Natural killer cell treated with Interleukin-12 subunit alpha and Interleukin-12 subunit beta and Interleukin-15 and Interleukin-18, amount 100 ng/mL, for 72 hours (primary cell): ENCODE data around the gene ATP6V0E1. TPM values are rescaled to one million over a fixed set of nuclear protein-coding genes. Genes with fewer than 3 reads are reported as not detected.
A peak's percentile ranks its signal among the peaks of the same experiment; 100 is the strongest.

Experiments
- ATAC-seq, 2 donors: fragments of 150-1000 bp; cut with Tn5 transposase in 1 of 2; sonication (Bioruptor Pico), chemical (Tn5 transposase) in 1 of 2; 2 replicates each; pipeline ENCODE4 v1.10.0; 2021
- DNase-seq: peaks from one replicate; pipeline ENCODE4 v3.0.0; 2022; ENCODE audit warnings: low spot score
- H3K27ac Mint-ChIP-seq, 2 donors: 1 replicate in 1 of 2; 2 replicates in 1 of 2; pipeline ENCODE4 v1.8.0; 2022; ENCODE audit warnings: mixed read lengths in 2 of 2, mild to moderate bottlenecking in 1 of 2, moderate library complexity in 1 of 2
- H3K27me3 Mint-ChIP-seq, 2 donors: 1 replicate in 1 of 2; 2 replicates in 1 of 2; pipeline ENCODE4 v1.8.0; 2022; ENCODE audit warnings: mixed read lengths in 2 of 2
- H3K36me3 Mint-ChIP-seq: one replicate; pipeline ENCODE4 v1.8.0; 2022; ENCODE audit warnings: mixed read lengths
- H3K4me1 Mint-ChIP-seq, 2 donors: 1 replicate in 1 of 2; 2 replicates in 1 of 2; pipeline ENCODE4 v1.8.0; 2022; ENCODE audit warnings: low read depth in 2 of 2, mixed read lengths in 2 of 2, mild to moderate bottlenecking in 1 of 2
- H3K4me3 Mint-ChIP-seq: one replicate; pipeline ENCODE4 v1.8.0; 2022; ENCODE audit warnings: mixed read lengths
- H3K9me3 Mint-ChIP-seq: 2 replicates; pipeline ENCODE4 v1.8.0; 2022; ENCODE audit warnings: mixed read lengths
- total RNA-seq, 2 donors: library from RNA; stranded (reverse); gene quantifications; one replicate each; pipeline ENCODE4 v1.2.3, GENCODE V29; 2022

Gene ATP6V0E1
- total RNA-seq = 100 to 1,000 TPM; 150 to 214 TPM

GRCh38 chr5:172983542-172984243 is at the start of gene ATP6V0E1:
TSS of gene ATP6V0E1 (plus strand) at chr5:172983771. CDS start at chr5:172983861, 90 bp downstream.
- Mint-ChIP-seq H3K4me3 (peak within 1 kb of the TSS; percentile 89), H3K36me3 (no peaks in the 10 kb centered on the region), H3K27me3 (no peaks in the 10 kb centered on the region), H3K4me1 (peaks cover 13 to 18% of the 10 kb centered on the region in 2 donors), H3K9me3 (no peaks in the 10 kb centered on the region), H3K27ac (peak within 1 kb of the TSS; percentile 91 to 94)
- DNase-seq (peak; percentile 96), ATAC-seq (peak; percentile 99)

DNA sequence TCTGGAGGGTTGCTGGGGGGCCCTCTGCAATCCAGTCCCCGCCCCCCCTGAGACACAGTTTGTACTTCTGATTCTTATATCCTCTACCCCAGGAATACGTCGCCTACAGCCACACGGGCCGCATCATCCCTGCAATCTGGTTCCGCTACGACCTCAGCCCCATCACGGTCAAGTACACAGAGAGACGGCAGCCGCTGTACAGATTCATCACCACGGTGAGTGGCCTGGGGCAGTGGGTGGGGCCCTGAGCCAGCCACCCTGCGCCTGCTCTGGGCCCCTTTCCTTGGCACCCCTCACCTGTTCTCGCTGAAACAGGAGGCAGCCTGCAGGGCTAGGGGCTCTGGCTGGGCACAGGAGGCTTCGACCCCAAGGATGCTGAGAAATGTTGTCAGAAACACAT is 48.5 kb upstream of the ATP6V0E1 start:
- no peak overlapping the region for H3K27ac Mint-ChIP-seq
- no peak overlapping the region for H3K4me3 Mint-ChIP-seq
- H3K36me3 Mint-ChIP-seq = peaks cover 6% of the 10 kb centered on the region
- H3K4me1 Mint-ChIP-seq = peaks cover 6% of the 10 kb centered on the region in 2 donors
- H3K27me3 Mint-ChIP-seq = no peaks in the 10 kb centered on the region
- DNase-seq (no peak), ATAC-seq (no peak)
- no peaks in the 10 kb centered on the region for H3K9me3 Mint-ChIP-seq

DNA sequence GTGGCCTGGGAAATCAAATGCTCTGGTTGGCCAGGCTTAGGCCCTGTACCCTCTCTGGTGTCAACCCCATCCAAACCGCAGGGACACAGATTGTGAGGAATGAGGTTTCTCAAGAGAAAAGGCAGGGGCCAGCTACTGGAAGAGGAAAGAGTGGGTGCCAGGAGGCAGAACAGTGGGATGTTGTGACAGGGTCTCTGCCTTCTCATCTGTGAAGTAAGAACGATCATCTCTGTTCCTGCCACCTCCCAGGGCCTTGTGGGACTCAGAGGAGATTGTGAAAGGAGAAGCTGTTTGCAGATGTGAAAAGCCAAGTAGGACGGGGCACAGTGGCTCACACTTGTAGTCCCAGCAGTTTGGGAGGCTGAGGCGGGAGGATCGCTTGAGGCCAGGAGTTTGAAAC is 47.2 kb upstream of the ATP6V0E1 start:
- ATAC-seq (no peak), DNase-seq (no peak)
- H3K4me3 Mint-ChIP-seq = no peak overlapping the region
- no peak overlapping the region for H3K27ac Mint-ChIP-seq
- H3K36me3 Mint-ChIP-seq = peaks cover 6% of the 10 kb centered on the region
- H3K27me3 Mint-ChIP-seq = no peaks in the 10 kb centered on the region
- H3K4me1 Mint-ChIP-seq = peaks cover 6% of the 10 kb centered on the region in 2 donors
- H3K9me3 Mint-ChIP-seq = no peaks in the 10 kb centered on the region

DNA sequence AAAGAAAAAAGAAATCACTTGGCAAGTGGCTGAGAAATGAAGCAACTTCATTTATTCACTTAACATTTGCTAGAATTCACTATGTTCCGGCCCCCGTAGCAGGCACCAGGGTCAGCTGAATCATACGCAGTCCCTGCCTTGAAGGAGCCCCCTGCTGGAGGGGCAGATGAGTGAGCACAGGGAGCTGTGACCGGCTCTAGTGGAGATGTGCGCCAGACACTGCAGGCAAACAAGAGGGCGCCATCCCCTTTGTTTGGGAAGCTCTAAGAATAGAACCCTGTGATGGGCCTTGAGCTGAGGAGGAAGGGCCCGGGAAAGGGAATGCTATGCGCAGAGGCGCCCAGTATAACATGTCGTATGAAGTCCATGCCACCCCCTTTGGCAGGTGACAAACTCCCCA is 44.5 kb upstream of the ATP6V0E1 start:
- H3K27me3 Mint-ChIP-seq = no peaks in the 10 kb centered on the region
- no peaks in the 10 kb centered on the region for H3K4me1 Mint-ChIP-seq
- peaks cover 6% of the 10 kb centered on the region for H3K36me3 Mint-ChIP-seq
- DNase-seq (no peak), ATAC-seq (no peak)
- no peaks in the 10 kb centered on the region for H3K9me3 Mint-ChIP-seq
- H3K4me3 Mint-ChIP-seq = no peak overlapping the region
- no peak overlapping the region for H3K27ac Mint-ChIP-seq

GRCh38 chr5:172939611-172940267 is 43.8 kb upstream of the ATP6V0E1 start:
- ATAC-seq (no peak), DNase-seq (no peak)
- Mint-ChIP-seq H3K36me3 (peaks cover 6% of the 10 kb centered on the region), H3K9me3 (no peaks in the 10 kb centered on the region), H3K27ac (no peak overlapping the region), H3K27me3 (no peaks in the 10 kb centered on the region), H3K4me1 (no peaks in the 10 kb centered on the region), H3K4me3 (no peak overlapping the region)

GRCh38 chr5:172940268-172941066 is 43.1 kb upstream of the ATP6V0E1 start:
- Mint-ChIP-seq H3K27ac (no peak overlapping the region), H3K9me3 (no peaks in the 10 kb centered on the region), H3K4me3 (no peak overlapping the region), H3K4me1 (no peaks in the 10 kb centered on the region), H3K27me3 (no peaks in the 10 kb centered on the region), H3K36me3 (peaks cover 5% of the 10 kb centered on the region)
- ATAC-seq (no peak), DNase-seq (no peak)

DNA sequence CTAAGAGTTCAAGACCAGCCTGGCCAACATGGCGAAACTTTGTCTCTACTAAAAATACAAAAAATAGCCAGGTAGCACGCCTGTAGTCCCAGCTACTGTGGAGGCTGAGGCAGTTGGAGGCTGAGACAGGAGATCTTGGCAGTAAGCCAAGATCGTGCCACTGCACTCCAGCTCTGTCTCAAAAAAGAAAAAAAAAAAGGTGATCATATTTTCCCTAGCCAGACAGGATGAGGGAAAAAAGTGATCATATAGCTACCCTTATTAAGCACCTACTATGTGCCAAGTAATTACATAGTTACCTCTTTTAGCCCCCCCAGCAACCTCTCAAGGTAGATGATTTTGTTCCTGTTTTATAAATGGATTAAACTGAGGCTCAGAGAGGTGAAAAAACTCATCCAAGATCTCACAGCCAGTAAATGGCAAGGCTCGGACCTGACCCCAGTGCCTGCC is 42.5 kb upstream of the ATP6V0E1 start:
- no peak overlapping the region for H3K4me3 Mint-ChIP-seq
- H3K27me3 Mint-ChIP-seq = no peaks in the 10 kb centered on the region
- no peaks in the 10 kb centered on the region for H3K4me1 Mint-ChIP-seq
- no peaks in the 10 kb centered on the region for H3K36me3 Mint-ChIP-seq
- no peaks in the 10 kb centered on the region for H3K9me3 Mint-ChIP-seq
- no peak overlapping the region for H3K27ac Mint-ChIP-seq
- no peak for DNase-seq
- no peak for ATAC-seq

DNA sequence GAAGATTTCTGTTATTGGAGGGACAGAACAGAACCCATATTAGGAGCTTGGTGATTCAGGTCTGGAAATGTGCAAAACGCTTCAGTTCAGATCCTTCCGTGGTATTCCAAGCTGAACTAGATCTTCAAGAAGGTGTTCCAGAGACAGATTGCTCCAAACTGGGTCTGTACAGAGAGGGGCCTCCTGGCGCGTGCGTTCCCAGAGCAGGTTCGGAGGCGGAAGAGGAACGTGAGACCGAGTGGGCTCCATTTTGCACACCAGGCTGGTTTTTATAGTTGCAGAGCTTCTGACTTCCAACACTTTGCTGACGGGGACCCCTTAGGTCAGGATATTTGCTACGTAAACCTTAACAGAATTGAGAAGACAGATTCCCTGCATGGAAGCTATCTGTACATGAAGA is 41.0 kb upstream of the ATP6V0E1 start:
- no peak for ATAC-seq
- H3K36me3 Mint-ChIP-seq = no peaks in the 10 kb centered on the region
- H3K4me3 Mint-ChIP-seq = no peak overlapping the region
- H3K4me1 Mint-ChIP-seq = no peaks in the 10 kb centered on the region
- H3K27me3 Mint-ChIP-seq = no peaks in the 10 kb centered on the region
- DNase-seq = no peak
- no peak overlapping the region for H3K27ac Mint-ChIP-seq
- H3K9me3 Mint-ChIP-seq = no peaks in the 10 kb centered on the region

DNA sequence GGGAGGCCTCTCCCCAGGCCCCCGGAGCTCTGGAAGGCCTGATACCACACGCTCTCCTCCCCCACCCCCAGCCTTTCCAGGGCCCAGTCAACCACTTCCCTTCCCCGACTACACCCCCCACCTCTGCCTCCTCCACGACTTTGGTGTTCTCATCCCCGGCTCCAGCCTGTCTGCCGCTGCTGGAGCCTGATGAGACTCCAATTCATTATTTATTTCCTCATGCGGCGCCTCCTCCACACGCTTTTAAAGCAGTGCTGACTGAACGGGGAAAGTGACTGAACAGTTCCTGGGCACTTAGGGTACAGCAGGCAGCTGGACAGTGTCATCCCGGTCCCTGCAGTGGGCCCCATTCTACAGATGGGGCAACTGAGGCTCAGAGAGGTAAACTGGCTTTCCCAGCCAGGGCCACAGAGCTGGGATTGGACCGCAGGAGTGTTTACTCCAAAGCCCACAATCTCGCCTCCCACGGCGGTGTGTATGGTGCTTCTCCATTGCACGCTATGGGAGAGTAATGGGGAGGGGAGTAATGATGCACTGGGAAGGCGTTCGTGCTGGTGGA is 40.2 kb upstream of the ATP6V0E1 start:
- Mint-ChIP-seq H3K9me3 (no peaks in the 10 kb centered on the region), H3K4me1 (no peaks in the 10 kb centered on the region), H3K27me3 (no peaks in the 10 kb centered on the region), H3K36me3 (no peaks in the 10 kb centered on the region), H3K27ac (no peak overlapping the region), H3K4me3 (no peak overlapping the region)
- ATAC-seq (no peak), DNase-seq (no peak)

DNA sequence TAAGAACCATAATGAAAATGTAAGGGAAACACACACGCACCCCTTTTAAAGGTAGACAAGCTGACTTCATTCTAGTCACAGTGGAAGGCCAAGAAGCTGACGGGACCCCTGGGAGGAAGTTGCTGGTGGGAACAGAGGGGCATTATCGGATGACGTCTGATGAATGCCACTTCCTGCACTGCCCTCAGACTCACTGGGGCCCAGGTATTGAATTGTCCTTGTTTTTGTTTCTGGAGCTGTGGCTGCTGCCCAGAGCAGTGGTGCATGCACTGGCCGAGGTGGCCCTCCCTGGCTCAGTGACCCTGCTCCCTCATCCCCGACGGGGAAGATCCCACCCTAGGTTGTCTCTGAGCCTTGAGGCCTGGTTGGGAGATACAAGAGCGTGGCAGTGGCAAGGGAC is 39.7 kb upstream of the ATP6V0E1 start:
- H3K27ac Mint-ChIP-seq = no peak overlapping the region
- DNase-seq (no peak), ATAC-seq (no peak)
- H3K4me3 Mint-ChIP-seq = no peak overlapping the region
- no peaks in the 10 kb centered on the region for H3K9me3 Mint-ChIP-seq
- H3K27me3 Mint-ChIP-seq = no peaks in the 10 kb centered on the region
- no peaks in the 10 kb centered on the region for H3K4me1 Mint-ChIP-seq
- no peaks in the 10 kb centered on the region for H3K36me3 Mint-ChIP-seq

GRCh38 chr5:172944741-172945140 is 38.8 kb upstream of the ATP6V0E1 start:
- H3K27me3 Mint-ChIP-seq = no peaks in the 10 kb centered on the region
- DNase-seq (no peak), ATAC-seq (no peak)
- H3K4me1 Mint-ChIP-seq = no peaks in the 10 kb centered on the region
- no peak overlapping the region for H3K4me3 Mint-ChIP-seq
- no peaks in the 10 kb centered on the region for H3K9me3 Mint-ChIP-seq
- H3K27ac Mint-ChIP-seq = no peak overlapping the region
- no peaks in the 10 kb centered on the region for H3K36me3 Mint-ChIP-seq

DNA sequence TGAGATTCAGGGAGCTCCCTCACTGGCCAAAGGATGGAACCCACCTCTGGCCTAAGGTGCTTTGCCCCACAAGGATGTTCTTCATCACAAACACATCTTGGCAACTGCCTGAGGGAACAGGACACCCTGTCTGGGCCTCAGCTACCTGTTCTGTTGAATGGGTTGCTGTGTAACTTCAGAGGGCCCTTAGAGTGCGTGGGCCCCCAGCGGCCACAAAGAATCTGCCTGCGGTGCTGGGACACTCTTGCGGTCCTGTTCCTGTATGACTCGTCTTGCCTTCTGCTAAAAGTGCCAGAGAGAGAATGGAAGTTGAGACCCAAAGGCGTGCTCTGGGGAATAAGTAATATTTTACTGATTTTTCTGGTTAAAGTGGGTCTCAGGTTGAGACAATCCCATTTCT is 38.4 kb upstream of the ATP6V0E1 start:
- ATAC-seq (no peak), DNase-seq (no peak)
- Mint-ChIP-seq H3K4me3 (no peak overlapping the region), H3K27me3 (no peaks in the 10 kb centered on the region), H3K27ac (no peak overlapping the region), H3K36me3 (no peaks in the 10 kb centered on the region), H3K4me1 (no peaks in the 10 kb centered on the region), H3K9me3 (no peaks in the 10 kb centered on the region)

DNA sequence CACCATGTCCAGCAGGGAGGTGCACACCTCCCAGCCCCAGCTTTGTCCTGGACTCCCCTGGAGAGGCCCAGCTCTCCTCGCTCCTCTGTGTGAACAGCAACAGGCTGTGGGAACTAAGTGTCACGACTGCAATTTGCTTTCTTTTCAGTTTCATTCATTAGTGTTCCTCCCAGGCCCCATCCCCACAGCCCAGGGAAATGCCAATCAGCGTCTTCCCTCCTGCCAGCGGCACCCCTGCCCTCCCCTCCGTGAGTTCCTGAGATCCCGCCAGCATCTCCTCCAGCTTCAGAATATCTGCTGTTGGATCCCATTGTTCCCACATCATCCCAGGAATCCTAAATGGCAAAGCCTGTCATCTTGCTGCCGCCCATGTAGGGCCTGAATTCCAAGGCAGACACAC is 37.4 kb upstream of the ATP6V0E1 start:
- H3K27ac Mint-ChIP-seq = no peak overlapping the region
- H3K9me3 Mint-ChIP-seq = no peaks in the 10 kb centered on the region
- H3K36me3 Mint-ChIP-seq = no peaks in the 10 kb centered on the region
- H3K4me3 Mint-ChIP-seq = no peak overlapping the region
- no peaks in the 10 kb centered on the region for H3K4me1 Mint-ChIP-seq
- DNase-seq = no peak
- no peaks in the 10 kb centered on the region for H3K27me3 Mint-ChIP-seq
- no peak for ATAC-seq

DNA sequence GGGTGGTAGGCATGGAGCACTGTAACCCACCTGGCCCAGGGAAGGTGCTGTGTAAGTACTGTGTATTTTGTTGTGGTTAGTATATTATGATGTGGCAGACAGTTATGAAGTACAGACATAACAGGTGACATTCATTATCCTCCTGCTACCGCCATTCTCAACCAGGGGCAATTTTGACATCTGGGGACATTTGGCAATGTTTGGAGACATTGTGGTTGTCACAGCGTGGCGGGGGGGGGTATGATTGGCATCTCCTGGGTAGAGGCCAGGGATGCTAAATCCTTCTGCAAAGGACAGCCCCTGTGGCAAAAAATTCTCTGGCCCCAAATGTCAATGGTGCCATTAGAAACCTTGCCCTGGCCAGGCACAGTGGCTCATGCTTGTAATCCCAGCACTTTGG is 34.1 kb upstream of the ATP6V0E1 start:
- H3K9me3 Mint-ChIP-seq = no peaks in the 10 kb centered on the region
- no peak overlapping the region for H3K27ac Mint-ChIP-seq
- H3K4me3 Mint-ChIP-seq = no peak overlapping the region
- no peak for ATAC-seq
- DNase-seq = no peak
- H3K4me1 Mint-ChIP-seq = no peaks in the 10 kb centered on the region
- no peaks in the 10 kb centered on the region for H3K36me3 Mint-ChIP-seq
- no peaks in the 10 kb centered on the region for H3K27me3 Mint-ChIP-seq
